Thoracic aorta (tissue), 2 donors: ENCODE data around the gene GPD1. TPM values are rescaled to one million over a fixed set of nuclear protein-coding genes. Genes with fewer than 3 reads are reported as not detected.

Source experiments
- ATAC-seq: fragments of 150-250 bp; one replicate; pipeline ENCODE4 v1.8.0; 2017; ENCODE audit warnings: low read depth; ENCODE audit not compliant: insufficient number of reproducible peaks, low FRiP score
- DNase-seq: peaks from one replicate; pipeline ENCODE4 v3.0.0-alpha.2; 2020; ENCODE audit warnings: low spot score
- H3K27ac ChIP-seq, 2 donors: fragments of 200-600 bp; sonication (generic); 1 replicate in 1 of 2; 2 replicates in 1 of 2; pipeline ENCODE4 v1.5.1; 2016; ENCODE audit warnings: mild to moderate bottlenecking in 2 of 2, moderate library complexity in 2 of 2
- H3K27me3 ChIP-seq: fragments of 200-600 bp; sonication (generic); replicated peaks from 2 replicates; pipeline ENCODE4 v1.6.0; 2016; ENCODE audit warnings: mild to moderate bottlenecking; ENCODE audit not compliant: insufficient read depth
- H3K36me3 ChIP-seq: fragments of 200-600 bp; sonication (generic); one replicate; pipeline ENCODE4 v1.5.1; 2016
- H3K4me1 ChIP-seq, 2 donors: fragments of 200-600 bp; sonication (generic); 1 replicate in 1 of 2; 2 replicates in 1 of 2; pipeline versions ENCODE4 v1.5.1 to v1.6.0; 2016; ENCODE audit warnings: low read depth in 2 of 2, mild to moderate bottlenecking in 1 of 2; ENCODE audit not compliant: control insufficient read depth in 1 of 2
- H3K4me3 ChIP-seq: fragments of 200-600 bp; sonication (generic); 2 replicates; pipeline ENCODE4 v1.5.1; 2016; ENCODE audit warnings: mild to moderate bottlenecking
- H3K9me3 ChIP-seq: fragments of 200-600 bp; sonication (generic); 2 replicates; pipeline ENCODE4 v1.5.1; 2016
- total RNA-seq, 2 donors: library from RNA; depleted of rRNA; stranded (reverse); fragments of >200 nt; gene quantifications; one replicate each; pipeline versions ENCODE4 v1.1.0 to v1.2.3, GENCODE V29; 2016
- TF ChIP-seq, protein P1 (sequence below): fragments of 200-600 bp; sonication (generic); IDR thresholded peaks from one replicate; pipeline ENCODE4 v1.5.1; 2019; ENCODE audit warnings: antibody characterized with exemption

GPD1 gene
- total RNA-seq, 2 donors from 2014 or later = 4.2 to 5.0 TPM

DNA sequence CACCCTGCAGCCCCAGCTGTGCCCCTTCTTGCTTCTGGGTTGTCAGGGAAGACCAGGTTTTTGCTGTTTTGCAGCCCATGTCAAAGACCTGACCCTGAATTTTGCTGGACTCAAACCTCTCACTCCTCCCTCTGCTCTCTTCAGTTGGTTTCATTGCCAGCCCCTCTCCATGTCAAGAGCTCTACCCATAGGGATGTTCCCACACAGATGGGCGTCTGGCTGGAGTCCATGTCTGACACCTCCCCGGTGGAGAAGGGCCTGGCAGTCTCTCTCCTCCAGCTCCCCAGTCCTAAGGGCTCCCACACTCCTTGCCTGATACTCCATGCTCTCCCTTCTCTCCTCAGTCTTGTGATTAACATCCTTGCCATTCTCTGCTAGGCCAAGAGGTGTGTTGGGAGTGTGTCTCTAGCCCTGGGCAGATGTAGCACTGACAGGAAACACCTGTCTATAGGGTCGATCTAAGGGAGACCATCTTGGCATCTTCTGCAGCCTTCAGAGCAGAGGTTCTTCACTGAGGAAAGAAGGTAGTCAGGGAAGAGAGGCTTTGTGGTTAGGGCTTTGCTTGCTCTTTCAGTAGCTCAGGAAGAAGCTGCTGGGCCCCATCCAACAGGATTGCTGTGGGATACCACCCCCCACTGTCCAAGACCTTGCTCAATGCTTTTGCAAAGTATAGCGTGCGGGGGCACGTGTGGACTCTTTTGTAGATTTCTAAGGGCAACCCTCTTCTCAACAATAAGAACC is 41.7 kb upstream of the GPD1 start:
- H3K36me3 ChIP-seq = no peaks in the 10 kb centered on the region
- DNase-seq = no peak
- no peak overlapping the region for H3K4me3 ChIP-seq
- TF ChIP-seq, protein P1, sequence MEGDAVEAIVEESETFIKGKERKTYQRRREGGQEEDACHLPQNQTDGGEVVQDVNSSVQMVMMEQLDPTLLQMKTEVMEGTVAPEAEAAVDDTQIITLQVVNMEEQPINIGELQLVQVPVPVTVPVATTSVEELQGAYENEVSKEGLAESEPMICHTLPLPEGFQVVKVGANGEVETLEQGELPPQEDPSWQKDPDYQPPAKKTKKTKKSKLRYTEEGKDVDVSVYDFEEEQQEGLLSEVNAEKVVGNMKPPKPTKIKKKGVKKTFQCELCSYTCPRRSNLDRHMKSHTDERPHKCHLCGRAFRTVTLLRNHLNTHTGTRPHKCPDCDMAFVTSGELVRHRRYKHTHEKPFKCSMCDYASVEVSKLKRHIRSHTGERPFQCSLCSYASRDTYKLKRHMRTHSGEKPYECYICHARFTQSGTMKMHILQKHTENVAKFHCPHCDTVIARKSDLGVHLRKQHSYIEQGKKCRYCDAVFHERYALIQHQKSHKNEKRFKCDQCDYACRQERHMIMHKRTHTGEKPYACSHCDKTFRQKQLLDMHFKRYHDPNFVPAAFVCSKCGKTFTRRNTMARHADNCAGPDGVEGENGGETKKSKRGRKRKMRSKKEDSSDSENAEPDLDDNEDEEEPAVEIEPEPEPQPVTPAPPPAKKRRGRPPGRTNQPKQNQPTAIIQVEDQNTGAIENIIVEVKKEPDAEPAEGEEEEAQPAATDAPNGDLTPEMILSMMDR = no peak
- H3K27me3 ChIP-seq = no peaks in the 10 kb centered on the region
- H3K9me3 ChIP-seq = no peaks in the 10 kb centered on the region
- H3K27ac ChIP-seq = no peak overlapping the region
- H3K4me1 ChIP-seq = peaks cover 4 to 22% of the 10 kb centered on the region in 2 donors
- ATAC-seq = no peak

DNA sequence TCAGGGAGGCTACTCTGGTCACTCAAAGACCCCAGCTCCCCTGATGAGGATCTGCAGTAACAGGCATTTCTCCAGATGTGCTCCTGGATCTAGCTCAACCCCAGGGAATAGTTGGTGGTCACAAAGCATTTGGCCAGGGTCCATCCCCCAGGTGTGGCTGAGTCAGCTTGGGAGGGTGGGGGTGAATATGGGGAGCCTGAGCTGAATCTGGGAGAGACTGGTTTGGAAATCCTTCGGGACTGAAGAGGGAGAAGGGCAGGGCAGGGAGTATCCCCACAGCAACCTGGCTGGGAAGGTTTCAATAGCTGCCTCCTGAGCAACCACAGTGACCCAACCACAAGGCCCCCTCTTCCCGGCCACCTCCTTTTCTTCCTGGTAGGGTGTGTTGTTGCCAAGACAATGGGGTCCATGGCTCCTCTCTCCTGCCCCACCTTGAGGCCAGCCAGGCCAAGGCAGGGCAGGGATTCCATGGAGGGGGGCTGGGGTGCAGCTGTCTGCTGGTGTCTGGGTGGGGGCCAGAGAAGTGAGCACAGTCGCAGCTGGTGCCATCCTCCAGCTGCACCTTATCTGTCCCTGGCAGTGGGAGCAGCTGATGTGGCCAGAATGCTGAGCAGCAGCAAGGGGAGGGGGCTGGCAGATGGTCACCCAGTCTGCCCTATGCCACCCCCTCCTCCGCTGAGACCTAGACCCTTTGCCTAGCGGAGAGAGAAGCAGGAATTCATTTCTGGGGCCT is 40.9 kb upstream of the GPD1 start:
- ATAC-seq (no peak), DNase-seq (no peak)
- H3K9me3 ChIP-seq = no peaks in the 10 kb centered on the region
- no peak overlapping the region for H3K27ac ChIP-seq
- H3K4me1 ChIP-seq = peaks cover 3 to 18% of the 10 kb centered on the region in 2 donors
- no peaks in the 10 kb centered on the region for H3K27me3 ChIP-seq
- TF ChIP-seq, protein P1 = no peak
- H3K36me3 ChIP-seq = no peaks in the 10 kb centered on the region
- H3K4me3 ChIP-seq = no peak overlapping the region

DNA sequence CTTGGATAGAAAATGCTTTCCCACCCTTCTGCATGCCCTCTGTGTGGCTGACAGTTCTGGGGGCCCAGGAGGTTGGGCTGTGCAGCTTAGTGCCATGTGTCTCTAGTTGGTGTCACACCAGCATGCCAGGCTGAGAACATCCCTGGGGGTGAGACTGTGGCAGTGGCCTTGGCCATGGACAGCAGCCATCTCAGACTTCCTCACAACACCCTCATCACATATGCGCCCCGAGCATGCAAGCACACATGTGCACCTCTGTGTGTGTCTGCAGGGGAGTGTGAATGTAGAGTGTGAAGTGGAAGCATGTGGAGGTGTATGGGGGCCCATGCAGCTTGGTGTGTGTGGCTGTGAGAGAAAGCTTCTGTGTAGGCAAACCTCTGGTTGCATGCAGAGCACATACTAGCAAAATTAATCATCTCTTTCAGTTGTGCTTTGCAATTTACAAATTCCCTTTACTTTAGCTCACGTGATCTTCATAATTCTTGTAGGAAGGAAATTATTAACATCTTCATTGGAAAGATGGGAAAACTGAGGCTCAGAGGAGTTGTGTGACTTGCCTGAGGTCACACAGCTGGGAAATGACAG is 38.0 kb upstream of the GPD1 start:
- TF ChIP-seq, protein P1 = no peak
- ATAC-seq (no peak), DNase-seq (no peak)
- Histone ChIP-seq H3K36me3 (no peaks in the 10 kb centered on the region), H3K27me3 (no peaks in the 10 kb centered on the region), H3K4me1 (peaks cover 0 to 19% of the 10 kb centered on the region in 2 donors), H3K4me3 (no peak overlapping the region), H3K9me3 (no peaks in the 10 kb centered on the region), H3K27ac (no peak overlapping the region)

DNA sequence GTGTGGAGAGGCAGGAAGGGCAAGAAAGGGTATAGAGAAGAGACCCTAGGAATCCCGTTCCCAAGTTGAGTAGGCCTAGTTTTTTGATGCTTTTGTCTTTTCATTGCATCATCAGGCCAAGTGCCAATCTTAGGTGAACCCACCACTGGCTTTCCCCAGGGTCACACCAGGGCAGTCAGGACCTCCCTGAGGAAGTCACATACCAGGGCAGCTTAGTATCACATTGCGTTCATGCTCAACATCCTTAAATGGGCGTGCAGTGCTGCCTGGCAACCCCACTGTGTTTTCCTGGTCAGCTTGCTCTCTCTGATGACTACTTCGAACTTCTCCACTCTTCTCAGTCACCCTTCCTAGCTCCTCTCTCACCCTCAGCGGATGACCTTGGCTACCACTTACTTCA is 37.4 kb upstream of the GPD1 start:
- H3K9me3 ChIP-seq = no peaks in the 10 kb centered on the region
- H3K27me3 ChIP-seq = no peaks in the 10 kb centered on the region
- no peak overlapping the region for H3K27ac ChIP-seq
- no peaks in the 10 kb centered on the region for H3K36me3 ChIP-seq
- TF ChIP-seq, protein P1 = no peak
- no peak overlapping the region for H3K4me3 ChIP-seq
- peak; percentile 34 for DNase-seq
- H3K4me1 ChIP-seq = peaks cover 0 to 19% of the 10 kb centered on the region in 2 donors
- peak; percentile 57 for ATAC-seq

DNA sequence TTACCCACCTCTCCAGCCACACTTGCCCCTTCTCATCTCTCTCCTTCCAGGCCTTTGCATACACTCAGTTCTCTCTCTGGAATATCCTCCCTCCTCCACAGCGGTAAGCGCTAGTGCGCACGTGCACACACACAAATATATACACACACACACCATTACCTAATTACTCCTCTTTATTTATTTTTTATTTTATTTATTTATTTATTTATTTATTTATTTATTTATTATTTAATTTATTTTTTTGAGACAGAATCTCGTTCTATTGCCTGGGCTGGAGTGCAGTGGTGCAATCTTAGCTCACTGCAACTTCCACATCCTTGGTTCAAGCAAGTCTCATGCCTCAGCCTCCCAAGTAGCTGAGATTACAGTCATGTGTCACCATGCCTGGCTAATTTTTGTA is 34.7 kb upstream of the GPD1 start:
- no peak overlapping the region for H3K27ac ChIP-seq
- TF ChIP-seq, protein P1 = no peak
- DNase-seq = no peak
- no peak for ATAC-seq
- H3K36me3 ChIP-seq = no peaks in the 10 kb centered on the region
- H3K4me3 ChIP-seq = no peak overlapping the region
- H3K27me3 ChIP-seq = no peaks in the 10 kb centered on the region
- H3K9me3 ChIP-seq = no peaks in the 10 kb centered on the region
- peaks cover 0 to 19% of the 10 kb centered on the region in 2 donors for H3K4me1 ChIP-seq
